Uterus (tissue), 4 donors: ENCODE measurements around the gene ZNF319. TPM values are rescaled to one million over a fixed set of nuclear protein-coding genes. Genes with fewer than 3 reads are reported as not detected.

Experiments used
- DNase-seq, 2 donors: peaks; one replicate each; pipeline ENCODE4 v3.0.0-alpha.2; 2019 to 2020
- H3K27ac ChIP-seq, 2 donors: fragments of 200-600 bp; sonication (generic); 1 replicate in 1 of 2; 2 replicates in 1 of 2; pipeline ENCODE4 v1.5.1; 2016 to 2018
- H3K27me3 ChIP-seq, 2 donors: fragments of 200-600 bp; sonication (generic); one replicate each; pipeline ENCODE4 v1.5.1; 2018 to 2019; ENCODE audit warnings: control low read depth in 1 of 2
- H3K36me3 ChIP-seq, 2 donors: fragments of 200-600 bp; sonication (generic); one replicate each; pipeline ENCODE4 v1.5.1; 2019; ENCODE audit warnings: control low read depth in 1 of 2
- H3K4me1 ChIP-seq, 2 donors: fragments of 200-600 bp; sonication (generic); one replicate each; pipeline ENCODE4 v1.5.1; 2018 to 2019; ENCODE audit warnings: control low read depth in 1 of 2
- H3K4me3 ChIP-seq, 2 donors: fragments of 200-600 bp; sonication (generic); 1 replicate in 1 of 2; 2 replicates in 1 of 2; pipeline ENCODE4 v1.5.1; 2018 to 2019; ENCODE audit warnings: mild to moderate bottlenecking in 1 of 2
- H3K9me3 ChIP-seq, 2 donors: fragments of 200-600 bp; sonication (generic); one replicate each; pipeline ENCODE4 v1.5.1; 2019; ENCODE audit warnings: control low read depth in 1 of 2
- CTCF ChIP-seq, 4 experiments: fragments of 200-600 bp in 2 of 4; fragments of 450-650 bp in 2 of 4; sonication (generic) in 2 of 4; IDR thresholded peaks; one replicate each; pipeline ENCODE4 v1.5.1; 2016 to 2019; ENCODE audit warnings: antibody characterized with exemption in 4 of 4, mild to moderate bottlenecking in 2 of 4, moderate library complexity in 1 of 4
- POLR2A ChIP-seq, 2 donors: fragments of 450-650 bp; IDR thresholded peaks; one replicate each; pipeline ENCODE4 v1.6.1; 2016; ENCODE audit warnings: antibody characterized with exemption in 2 of 2, mild to moderate bottlenecking in 1 of 2, moderate library complexity in 1 of 2
- intact Hi-C: fragments of 100-400 bp; cut with DNase I; formaldehyde crosslinking; loops from one replicate; pipeline ENCODE4 v1.15.1; 2023; ENCODE audit warnings: low total_unique reads
- total RNA-seq, 4 donors: library from RNA; depleted of rRNA in 3 of 4; stranded (reverse); fragments of >200 nt in 3 of 4; gene quantifications; one replicate each; pipeline versions ENCODE4 v1.1.0 to v1.2.4, GENCODE V29; 2014 to 2023
- donor health status: DM: yes; HTN: yes; CAD: no.

The ZNF319 gene
- 10 to 100 TPM in 1 of 4 donors, 1 to 10 TPM in 3; 5.4 to 11.5 (median 6.9) TPM for total RNA-seq

- H3K9me3 ChIP-seq = no peaks in the 10 kb centered on the region
- H3K4me3 ChIP-seq = peak within 1 kb of the TSS; percentile 52 to 60
- no peaks in the 10 kb centered on the region for H3K4me1 ChIP-seq
- H3K27ac ChIP-seq = peak within 1 kb of the TSS; percentile 87
- H3K27me3 ChIP-seq = no peaks in the 10 kb centered on the region
- intact Hi-C loops = loop anchor here (5.0 kb wide), 2 partner anchors 98 to 243 kb away; no protein-coding TSS in a partner anchor
- TF ChIP-seq CTCF (IDR thresholded peaks at IDR 0.05) = no peak
- peak in 1 of 2 donors; percentile 28 for TF ChIP-seq POLR2A (IDR thresholded peaks at IDR 0.05)
- DNase-seq = no peak
- H3K36me3 ChIP-seq = no peaks in the 10 kb centered on the region
Observed at GRCh38 chr16:57999971-58000705, at the start of gene ZNF319. ZNF319 (minus strand) TSS chr16:58000672; CDS start chr16:57998265, 2,407 bp downstream.

DNA sequence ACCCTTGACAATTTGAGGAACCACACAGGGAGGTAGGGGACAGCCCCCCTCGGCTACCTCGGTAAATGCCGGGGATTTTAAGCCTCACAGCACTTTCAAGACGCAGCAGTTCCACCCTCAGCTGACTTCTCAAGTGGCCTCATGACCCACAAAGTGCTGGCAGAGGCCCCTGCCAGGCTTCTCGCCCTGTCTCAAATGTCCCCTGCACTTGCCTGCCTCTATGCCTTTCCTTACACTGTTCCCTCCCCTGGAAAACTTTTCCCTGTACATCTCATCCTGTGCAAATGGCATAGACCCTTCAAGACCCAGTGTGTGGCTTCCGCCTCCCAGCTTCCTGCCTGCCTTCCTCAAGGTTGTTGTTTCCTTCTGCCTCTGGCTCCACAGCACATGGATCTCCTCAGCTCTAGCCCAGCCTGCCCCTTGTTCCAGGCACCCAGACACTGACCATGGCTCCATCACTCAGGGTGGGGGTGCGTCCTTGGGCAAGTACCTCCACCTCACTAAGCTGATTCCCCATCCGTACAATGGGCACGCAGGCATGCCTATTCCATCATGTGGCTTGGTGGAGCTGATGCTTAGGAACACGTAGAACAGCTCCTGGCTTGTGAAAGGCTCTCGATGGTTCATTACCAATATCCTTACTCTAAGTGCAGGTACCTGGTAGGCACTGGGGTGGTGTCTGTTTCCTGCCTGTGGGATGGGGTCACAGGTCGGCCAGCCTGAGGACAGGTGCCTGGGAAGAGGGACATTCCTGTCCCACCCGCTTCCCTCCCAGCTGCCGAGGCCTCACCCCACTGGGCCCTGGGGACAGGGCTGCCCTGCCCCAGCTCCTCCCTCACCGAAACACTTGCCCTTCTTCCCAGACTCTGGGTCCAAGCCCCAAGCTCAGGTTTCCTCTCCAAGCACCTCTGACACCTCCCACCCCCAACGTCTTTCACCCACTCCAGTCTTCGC, 49.0 kb upstream of the ZNF319 start:
- Histone ChIP-seq H3K4me3 (no peak overlapping the region), H3K4me1 (no peaks in the 10 kb centered on the region), H3K27ac (no peak overlapping the region), H3K9me3 (no peaks in the 10 kb centered on the region), H3K27me3 (no peaks in the 10 kb centered on the region), H3K36me3 (no peaks in the 10 kb centered on the region)
- intact Hi-C loops = no loop called here
- no peak for DNase-seq
- TF ChIP-seq CTCF (IDR thresholded peaks at IDR 0.05) = no peak
- no peak for TF ChIP-seq POLR2A (IDR thresholded peaks at IDR 0.05)

DNA sequence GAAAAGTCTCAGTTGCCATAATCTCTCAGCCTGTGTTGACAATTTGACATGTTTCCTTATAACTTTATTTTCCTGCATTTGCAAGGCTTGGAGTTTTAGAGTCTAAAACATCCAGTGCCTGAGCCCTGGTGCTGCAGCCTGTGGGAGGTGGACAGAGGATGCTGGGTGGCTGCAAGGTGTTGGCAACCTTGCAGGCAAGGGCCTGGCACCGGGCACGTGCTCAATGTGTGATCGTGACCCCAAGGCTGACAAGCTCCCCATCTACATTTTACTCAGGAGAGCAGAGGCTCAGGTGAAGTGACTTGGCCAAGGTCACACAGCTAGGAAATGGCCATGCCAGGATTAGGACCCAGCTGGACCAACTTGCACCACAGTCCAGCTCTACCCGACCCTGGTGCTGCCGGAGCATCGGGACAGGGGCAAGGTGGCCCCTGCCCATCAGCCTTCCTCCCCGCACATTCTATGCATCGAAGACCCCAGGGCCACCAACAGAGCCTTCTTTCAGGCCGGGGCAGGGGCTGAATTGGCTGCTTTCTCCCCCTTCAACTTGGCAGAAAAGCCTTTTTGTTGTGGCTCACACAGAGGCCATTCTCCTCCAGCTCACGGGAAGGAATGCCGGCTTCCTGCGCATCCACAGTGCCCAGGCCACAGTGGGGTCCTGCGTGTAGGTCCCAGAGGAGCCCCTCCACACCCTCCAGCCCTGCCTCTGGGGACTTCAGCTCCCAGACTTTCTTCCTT, 48.2 kb upstream of the ZNF319 start:
- Histone ChIP-seq H3K27ac (peak overlapping the region in 1 of 2 donors; percentile 57), H3K27me3 (no peaks in the 10 kb centered on the region), H3K4me1 (no peaks in the 10 kb centered on the region), H3K4me3 (no peak overlapping the region), H3K36me3 (no peaks in the 10 kb centered on the region), H3K9me3 (no peaks in the 10 kb centered on the region)
- no peak for DNase-seq
- no peak for TF ChIP-seq CTCF (IDR thresholded peaks at IDR 0.05)
- TF ChIP-seq POLR2A (IDR thresholded peaks at IDR 0.05) = no peak
- intact Hi-C loops = no loop called here

DNA sequence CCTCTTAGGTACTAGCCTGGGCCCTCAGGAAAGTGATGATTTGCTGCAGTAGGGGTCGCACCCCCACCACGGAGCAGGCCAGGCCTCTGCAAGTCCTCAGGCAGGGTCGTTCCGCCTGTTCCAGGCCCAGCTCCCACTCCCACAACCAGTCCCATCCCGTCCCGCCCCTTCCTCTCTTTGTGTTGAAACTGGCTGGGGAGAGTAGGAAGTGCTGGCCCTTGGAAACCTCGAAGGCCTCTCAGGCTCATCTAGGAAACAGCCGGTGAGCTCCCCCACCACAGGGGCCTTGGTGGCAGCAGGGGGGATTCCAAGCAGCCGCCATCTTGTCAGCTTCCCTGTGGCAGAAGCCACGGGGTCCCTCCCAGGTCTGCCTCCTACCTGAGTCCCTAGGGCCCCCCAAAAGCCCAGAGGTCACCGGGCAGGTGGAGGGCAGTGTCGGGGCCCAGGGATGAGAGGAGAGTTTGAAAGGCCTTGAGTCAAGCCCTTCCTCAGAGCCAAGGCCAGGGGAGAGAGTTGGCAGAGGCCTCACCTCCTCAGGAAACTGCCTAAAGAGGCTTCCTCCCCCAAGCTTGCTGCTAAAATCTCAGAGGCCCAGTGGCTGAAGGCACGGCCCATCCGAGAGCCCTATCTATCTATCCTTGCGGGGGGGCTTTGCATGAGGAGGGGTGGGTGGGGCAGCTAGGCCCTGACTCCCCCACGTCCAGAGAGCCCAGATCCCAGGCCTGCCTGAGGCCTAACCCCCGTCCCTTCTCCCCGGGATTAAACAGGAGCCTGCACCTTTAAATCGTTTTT, 47.3 kb upstream of the ZNF319 start:
- intact Hi-C loops = no loop called here
- Histone ChIP-seq H3K27ac (peak overlapping the region; percentile 51 to 57), H3K36me3 (no peaks in the 10 kb centered on the region), H3K9me3 (no peaks in the 10 kb centered on the region), H3K4me1 (no peaks in the 10 kb centered on the region), H3K27me3 (no peaks in the 10 kb centered on the region), H3K4me3 (no peak overlapping the region)
- DNase-seq = no peak
- TF ChIP-seq CTCF (IDR thresholded peaks at IDR 0.05) (no peak), POLR2A (IDR thresholded peaks at IDR 0.05) (no peak)
